ENCODE measurements around the gene TPD52L2. TPM values are rescaled to one million over a fixed set of nuclear protein-coding genes. Genes with fewer than 3 reads are reported as not detected.

TPD52L2 gene
- total RNA-seq, 1 experiment from 2014 or later = 147 TPM

- no peaks in the 10 kb centered on the region for H3K4me1 ChIP-seq (ENCODE audit: insufficient read depth, low read length)
- no peak overlapping the region for H3K27ac ChIP-seq (ENCODE audit: low read length)
- no peak overlapping the region for H3K4me3 ChIP-seq (ENCODE audit: low read length)
- H3K36me3 ChIP-seq (ENCODE audit: low read depth, low read length) = peaks cover 43% of the 10 kb centered on the region
- no peak overlapping the region for H3K4me2 ChIP-seq (ENCODE audit: low read length)
- no peak for ATAC-seq
- no peak for DNase-seq
- no peaks in the 10 kb centered on the region for H3K27me3 ChIP-seq (ENCODE audit: low read length)
- TF ChIP-seq EZH2 (IDR thresholded peaks at IDR 0.05; ENCODE audit: low read length, unreplicated experiment) (no peak), EZH2phosphoT487 (IDR thresholded peaks at IDR 0.05; ENCODE audit: borderline replicate concordance, low read length) (no peak), CTCF (conservative IDR thresholded peaks at IDR 0.05; ENCODE audit: low read depth, low read length) (no peak)
- no peak overlapping the region for H2AFZ ChIP-seq (ENCODE audit: low read length)
- H3K9ac ChIP-seq (ENCODE audit: low read length) = no peak overlapping the region
- intact Hi-C loops (cut with micrococcal nuclease) = no loop called here
- no peaks in the 10 kb centered on the region for H3K9me3 ChIP-seq (ENCODE audit: low read length)
- no peaks in the 10 kb centered on the region for H3F3A ChIP-seq (ENCODE audit: low read length, unreplicated experiment)
- H3K79me2 ChIP-seq (ENCODE audit: low read length) = peaks cover 10% of the 10 kb centered on the region
- H3K9me2 ChIP-seq (replicated peaks; ENCODE audit: low read length) = no peaks in the 10 kb centered on the region
- H4K20me1 ChIP-seq (ENCODE audit: low read length) = no peaks in the 10 kb centered on the region
- ChIA-PET POLR2A (ENCODE audit: unreplicated experiment) (no interaction called here), CTCF (no interaction called here)
- BruUV-seq (replicated peaks) = no TSS peak
These were observed 66.0 kb downstream of the TPD52L2 start for GRCh38 chr20:63930971-63931553.

GRCh38 chr20:63931735-63932134 lies 66.7 kb downstream of the TPD52L2 start:
- Histone ChIP-seq H3F3A (ENCODE audit: low read length, unreplicated experiment) (no peaks in the 10 kb centered on the region), H2AFZ (ENCODE audit: low read length) (no peak overlapping the region), H3K27me3 (ENCODE audit: low read length) (no peaks in the 10 kb centered on the region), H4K20me1 (ENCODE audit: low read length) (no peaks in the 10 kb centered on the region), H3K4me3 (ENCODE audit: low read length) (no peak overlapping the region), H3K9me2 (replicated peaks; ENCODE audit: low read length) (no peaks in the 10 kb centered on the region), H3K9ac (ENCODE audit: low read length) (no peak overlapping the region), H3K36me3 (ENCODE audit: low read depth, low read length) (peaks cover 43% of the 10 kb centered on the region), H3K27ac (ENCODE audit: low read length) (no peak overlapping the region), H3K4me2 (ENCODE audit: low read length) (no peak overlapping the region), H3K79me2 (ENCODE audit: low read length) (peaks cover 4% of the 10 kb centered on the region; the same call in 1 of the 2 replicates), H3K9me3 (ENCODE audit: low read length) (no peaks in the 10 kb centered on the region), H3K4me1 (ENCODE audit: insufficient read depth, low read length) (no peaks in the 10 kb centered on the region)
- no TSS peak for BruUV-seq (replicated peaks)
- TF ChIP-seq CTCF (conservative IDR thresholded peaks at IDR 0.05; ENCODE audit: low read depth, low read length) (no peak), EZH2 (IDR thresholded peaks at IDR 0.05; ENCODE audit: low read length, unreplicated experiment) (no peak), EZH2phosphoT487 (IDR thresholded peaks at IDR 0.05; ENCODE audit: borderline replicate concordance, low read length) (no peak)
- DNase-seq = no peak
- intact Hi-C loops (cut with micrococcal nuclease) = no loop called here
- CTCF ChIA-PET = no interaction called here
- ATAC-seq = no peak
- POLR2A ChIA-PET (ENCODE audit: unreplicated experiment) = no interaction called here

GRCh38 chr20:63932606-63933160 lies 67.6 kb downstream of the TPD52L2 start:
- TF ChIP-seq EZH2 (IDR thresholded peaks at IDR 0.05; ENCODE audit: low read length, unreplicated experiment) (no peak), CTCF (conservative IDR thresholded peaks at IDR 0.05; ENCODE audit: low read depth, low read length) (no peak), EZH2phosphoT487 (IDR thresholded peaks at IDR 0.05; ENCODE audit: borderline replicate concordance, low read length) (no peak)
- ATAC-seq = no peak
- no peak overlapping the region for H3K27ac ChIP-seq (ENCODE audit: low read length)
- POLR2A ChIA-PET (ENCODE audit: unreplicated experiment) = no interaction called here
- no peaks in the 10 kb centered on the region for H4K20me1 ChIP-seq (ENCODE audit: low read length)
- H3K79me2 ChIP-seq (ENCODE audit: low read length) = no peaks in the 10 kb centered on the region
- H3K4me2 ChIP-seq (ENCODE audit: low read length) = no peak overlapping the region
- H3K27me3 ChIP-seq (ENCODE audit: low read length) = no peaks in the 10 kb centered on the region
- H3K9me3 ChIP-seq (ENCODE audit: low read length) = no peaks in the 10 kb centered on the region
- H3K4me3 ChIP-seq (ENCODE audit: low read length) = no peak overlapping the region
- H3K36me3 ChIP-seq (ENCODE audit: low read depth, low read length) = peaks cover 43% of the 10 kb centered on the region
- H3F3A ChIP-seq (ENCODE audit: low read length, unreplicated experiment) = no peaks in the 10 kb centered on the region
- no peaks in the 10 kb centered on the region for H3K4me1 ChIP-seq (ENCODE audit: insufficient read depth, low read length)
- no peak overlapping the region for H3K9ac ChIP-seq (ENCODE audit: low read length)
- no TSS peak for BruUV-seq (replicated peaks)
- H3K9me2 ChIP-seq (replicated peaks; ENCODE audit: low read length) = no peaks in the 10 kb centered on the region
- DNase-seq = no peak
- CTCF ChIA-PET = no interaction called here
- intact Hi-C loops (cut with micrococcal nuclease) = no loop called here
- H2AFZ ChIP-seq (ENCODE audit: low read length) = no peak overlapping the region

Data from PC-3 (cell line).